MM.1S (cell line): Measurements from ENCODE around the gene TRIM58.

Source experiments
- DNase-seq: peaks from one replicate; pipeline ENCODE4 v3.0.0-alpha.2; 2015
- H2AFZ ChIP-seq: fragments of 300-600 bp; sonication (generic); 2 replicates; pipeline ENCODE4 v1.6.0; 2016; ENCODE audit warnings: antibody characterized with exemption, low read length
- H3F3A ChIP-seq: fragments of 300-600 bp; sonication (generic); 2 replicates; pipeline ENCODE4 v1.6.1; 2016; ENCODE audit warnings: mild to moderate bottlenecking, antibody characterized with exemption, low read length, moderate library complexity, mixed read lengths; ENCODE audit not compliant: insufficient read depth
- H3K27ac ChIP-seq: fragments of 300-600 bp; sonication (generic); 2 replicates; pipeline ENCODE4 v1.5.1; 2016; ENCODE audit warnings: mild to moderate bottlenecking, low read length
- H3K27me3 ChIP-seq: fragments of 300-600 bp; sonication (generic); replicated peaks from 2 replicates; pipeline ENCODE4 v1.6.0; 2016; ENCODE audit warnings: low read length; ENCODE audit not compliant: insufficient read depth
- H3K36me3 ChIP-seq: fragments of 300-600 bp; sonication (generic); replicated peaks from 2 replicates; pipeline ENCODE4 v1.6.1; 2016; ENCODE audit warnings: mild to moderate bottlenecking, low read length, mixed read lengths; ENCODE audit not compliant: insufficient read depth
- H3K4me1 ChIP-seq: fragments of 300-600 bp; sonication (generic); 2 replicates; pipeline ENCODE4 v1.6.1; 2016; ENCODE audit warnings: low read length, mixed read lengths
- H3K4me2 ChIP-seq: fragments of 300-600 bp; sonication (generic); 2 replicates; pipeline ENCODE4 v1.6.0; 2016; ENCODE audit warnings: low read depth, low read length
- H3K4me3 ChIP-seq: fragments of 300-600 bp; sonication (generic); 2 replicates; pipeline ENCODE4 v1.5.1; 2016; ENCODE audit warnings: low read length, mixed read lengths
- H3K79me2 ChIP-seq: fragments of 300-600 bp; sonication (generic); 2 replicates; pipeline ENCODE4 v1.6.1; 2016; ENCODE audit warnings: mixed run types, low read length, mixed read lengths
- H3K9ac ChIP-seq: fragments of 300-600 bp; sonication (generic); 2 replicates; pipeline ENCODE4 v1.6.1; 2016; ENCODE audit warnings: low read length, mixed read lengths
- H3K9me2 ChIP-seq: fragments of 300-600 bp; sonication (generic); replicated peaks from 2 replicates; pipeline ENCODE4 v1.6.1; 2016; ENCODE audit warnings: mild to moderate bottlenecking, low read length, mixed read lengths; ENCODE audit not compliant: insufficient read depth
- H3K9me3 ChIP-seq: fragments of 300-600 bp; sonication (generic); replicated peaks from 2 replicates; pipeline ENCODE4 v1.6.1; 2016; ENCODE audit warnings: mild to moderate bottlenecking, low read length, mixed read lengths; ENCODE audit not compliant: insufficient read depth
- H4K20me1 ChIP-seq: fragments of 300-600 bp; sonication (generic); 2 replicates; pipeline ENCODE4 v1.6.1; 2016; ENCODE audit warnings: mild to moderate bottlenecking, low read length, moderate library complexity, mixed read lengths; ENCODE audit not compliant: insufficient read depth
- EZH2 ChIP-seq: fragments of 300-600 bp; sonication (generic); optimal IDR thresholded peaks from 2 replicates; pipeline ENCODE3; 2017; ENCODE audit warnings: low read depth, mild to moderate bottlenecking, antibody characterized with exemption, low read length, mixed read lengths
- EZH2phosphoT487 ChIP-seq: fragments of 300-600 bp; sonication (generic); IDR thresholded peaks from 2 replicates; pipeline ENCODE4 v1.6.1; 2018; ENCODE audit warnings: antibody characterized with exemption, low read length
- TF ChIP-seq, protein P1 (sequence below): fragments of 300-600 bp; sonication (generic); IDR thresholded peaks from 2 replicates; pipeline ENCODE4 v1.5.1; 2016; ENCODE audit warnings: antibody characterized with exemption, low read length, mixed read lengths

TRIM58 gene

DNA sequence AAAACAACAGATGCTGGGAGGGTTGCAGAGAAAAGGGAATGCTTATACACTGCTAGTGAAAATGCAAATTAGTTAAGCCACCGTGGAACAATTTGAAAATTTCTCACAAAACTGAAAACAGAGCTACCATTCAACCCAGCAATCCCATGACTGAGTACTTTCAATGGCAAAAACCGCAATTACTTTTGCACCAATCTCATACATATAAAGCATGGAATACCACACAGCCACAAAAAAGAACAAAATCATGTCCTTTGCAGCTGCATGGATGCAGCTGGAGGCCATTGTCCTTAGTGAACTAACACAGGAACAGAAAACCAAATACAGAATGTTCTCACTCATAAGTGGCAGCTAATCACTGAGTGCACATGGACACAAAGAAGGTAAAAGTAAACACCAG is 56.8 kb downstream of the TRIM58 start:
- Histone ChIP-seq H4K20me1 (no peaks in the 10 kb centered on the region), H3F3A (no peaks in the 10 kb centered on the region), H3K9me2 (no peaks in the 10 kb centered on the region), H3K9me3 (no peaks in the 10 kb centered on the region), H3K79me2 (no peaks in the 10 kb centered on the region), H3K4me3 (no peak overlapping the region), H3K4me1 (no peaks in the 10 kb centered on the region), H3K27ac (no peak overlapping the region), H2AFZ (no peak overlapping the region), H3K27me3 (no peaks in the 10 kb centered on the region), H3K4me2 (no peak overlapping the region), H3K36me3 (no peaks in the 10 kb centered on the region), H3K9ac (no peak overlapping the region)
- DNase-seq: peak; percentile 45
- TF ChIP-seq, protein P1, sequence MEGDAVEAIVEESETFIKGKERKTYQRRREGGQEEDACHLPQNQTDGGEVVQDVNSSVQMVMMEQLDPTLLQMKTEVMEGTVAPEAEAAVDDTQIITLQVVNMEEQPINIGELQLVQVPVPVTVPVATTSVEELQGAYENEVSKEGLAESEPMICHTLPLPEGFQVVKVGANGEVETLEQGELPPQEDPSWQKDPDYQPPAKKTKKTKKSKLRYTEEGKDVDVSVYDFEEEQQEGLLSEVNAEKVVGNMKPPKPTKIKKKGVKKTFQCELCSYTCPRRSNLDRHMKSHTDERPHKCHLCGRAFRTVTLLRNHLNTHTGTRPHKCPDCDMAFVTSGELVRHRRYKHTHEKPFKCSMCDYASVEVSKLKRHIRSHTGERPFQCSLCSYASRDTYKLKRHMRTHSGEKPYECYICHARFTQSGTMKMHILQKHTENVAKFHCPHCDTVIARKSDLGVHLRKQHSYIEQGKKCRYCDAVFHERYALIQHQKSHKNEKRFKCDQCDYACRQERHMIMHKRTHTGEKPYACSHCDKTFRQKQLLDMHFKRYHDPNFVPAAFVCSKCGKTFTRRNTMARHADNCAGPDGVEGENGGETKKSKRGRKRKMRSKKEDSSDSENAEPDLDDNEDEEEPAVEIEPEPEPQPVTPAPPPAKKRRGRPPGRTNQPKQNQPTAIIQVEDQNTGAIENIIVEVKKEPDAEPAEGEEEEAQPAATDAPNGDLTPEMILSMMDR: no peak
- TF ChIP-seq EZH2: no peak
- no peak for TF ChIP-seq EZH2phosphoT487

DNA sequence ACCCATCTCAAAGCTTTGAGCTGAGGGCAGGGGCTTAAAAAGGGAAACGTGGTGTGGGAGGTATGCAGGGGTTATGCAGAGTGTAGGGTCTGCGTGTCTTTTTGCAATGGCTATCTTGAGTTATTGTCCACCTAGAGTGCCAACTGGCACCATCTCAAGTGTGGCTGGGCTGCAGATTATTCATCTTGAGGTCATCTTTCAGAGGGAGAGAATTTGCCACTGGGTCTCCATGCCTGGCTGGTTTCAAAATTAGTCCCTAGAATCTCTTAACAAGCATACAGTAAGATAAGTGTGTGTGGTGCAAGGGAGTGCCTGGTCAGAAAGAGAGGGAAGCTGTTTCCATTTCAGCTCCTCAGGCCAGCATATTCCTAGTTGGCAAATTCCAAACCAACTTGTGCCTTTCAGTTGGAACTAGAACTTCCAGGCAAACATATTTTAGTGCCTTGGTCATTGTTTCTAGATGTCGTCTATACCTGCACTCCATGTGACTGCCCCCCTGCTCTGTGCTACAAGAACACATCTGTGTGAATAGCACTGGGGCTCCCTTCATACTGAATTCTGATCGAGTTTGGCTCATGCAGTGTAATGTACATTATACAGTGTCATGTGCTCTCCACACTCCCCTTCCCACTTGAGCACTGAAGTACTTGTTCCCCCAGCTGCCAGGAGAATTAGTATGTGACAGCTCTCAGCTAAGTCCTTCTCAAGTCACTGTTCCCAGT is 58.1 kb downstream of the TRIM58 start:
- Histone ChIP-seq H3K9ac (no peak overlapping the region), H3K36me3 (no peaks in the 10 kb centered on the region), H3K27me3 (no peaks in the 10 kb centered on the region), H2AFZ (no peak overlapping the region), H3K4me2 (no peak overlapping the region), H3K79me2 (no peaks in the 10 kb centered on the region), H3F3A (no peaks in the 10 kb centered on the region), H3K27ac (no peak overlapping the region), H3K4me3 (no peak overlapping the region), H4K20me1 (no peaks in the 10 kb centered on the region), H3K9me3 (no peaks in the 10 kb centered on the region), H3K4me1 (no peaks in the 10 kb centered on the region), H3K9me2 (no peaks in the 10 kb centered on the region)
- TF ChIP-seq EZH2phosphoT487 (no peak), EZH2 (no peak)
- TF ChIP-seq, protein P1: no peak
- no peak for DNase-seq

DNA sequence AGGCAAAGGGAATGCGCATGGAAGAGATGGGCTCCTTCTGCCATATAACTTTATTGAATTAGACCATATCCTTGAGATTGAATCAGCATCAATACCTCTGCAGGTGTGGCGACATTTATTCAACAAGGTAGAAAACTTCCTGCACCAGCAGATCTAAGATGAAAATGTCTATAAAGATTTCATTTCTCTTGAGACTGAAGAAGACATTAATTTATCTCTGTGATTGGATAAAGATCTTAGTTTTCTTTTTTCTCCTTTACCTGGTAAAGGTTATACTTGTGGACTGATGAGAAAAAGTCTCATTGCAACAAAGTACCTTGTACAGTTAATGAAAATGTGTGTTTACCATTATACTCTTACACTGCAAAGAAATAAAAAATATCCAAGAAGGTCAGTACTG is 63.0 kb downstream of the TRIM58 start, which contains the start of gene OR2T8:
Gene OR2T8 (plus strand): TSS at position 301 of the 400 bp plus-strand sequence. CDS start 766 bp downstream, outside the sequence.
- Histone ChIP-seq H3K27me3 (no peaks in the 10 kb centered on the region), H3K4me1 (no peaks in the 10 kb centered on the region), H3K9me3 (no peaks in the 10 kb centered on the region), H3K9ac (no peak within 1 kb of the TSS), H3K36me3 (no peaks in the 10 kb centered on the region), H3K4me2 (no peak within 1 kb of the TSS), H3K27ac (no peak within 1 kb of the TSS), H3F3A (no peaks in the 10 kb centered on the region), H3K4me3 (no peak within 1 kb of the TSS), H2AFZ (no peak within 1 kb of the TSS), H3K9me2 (no peaks in the 10 kb centered on the region), H3K79me2 (no peaks in the 10 kb centered on the region), H4K20me1 (no peaks in the 10 kb centered on the region)
- TF ChIP-seq EZH2 (no peak), EZH2phosphoT487 (no peak)
- TF ChIP-seq, protein P1: no peak
- no peak for DNase-seq
